ENCODE results near the gene COL24A1. TPM values are rescaled to one million over a fixed set of nuclear protein-coding genes. Genes with fewer than 3 reads are reported as not detected.
"Not testable (repeated sequence)": the region's sequence is repeated elsewhere in the genome, so short reads cannot be mapped to it uniquely, and the experiment has no call there.

The COL24A1 gene
- polyA plus RNA-seq, 1 donor = 1.6 TPM

DNA sequence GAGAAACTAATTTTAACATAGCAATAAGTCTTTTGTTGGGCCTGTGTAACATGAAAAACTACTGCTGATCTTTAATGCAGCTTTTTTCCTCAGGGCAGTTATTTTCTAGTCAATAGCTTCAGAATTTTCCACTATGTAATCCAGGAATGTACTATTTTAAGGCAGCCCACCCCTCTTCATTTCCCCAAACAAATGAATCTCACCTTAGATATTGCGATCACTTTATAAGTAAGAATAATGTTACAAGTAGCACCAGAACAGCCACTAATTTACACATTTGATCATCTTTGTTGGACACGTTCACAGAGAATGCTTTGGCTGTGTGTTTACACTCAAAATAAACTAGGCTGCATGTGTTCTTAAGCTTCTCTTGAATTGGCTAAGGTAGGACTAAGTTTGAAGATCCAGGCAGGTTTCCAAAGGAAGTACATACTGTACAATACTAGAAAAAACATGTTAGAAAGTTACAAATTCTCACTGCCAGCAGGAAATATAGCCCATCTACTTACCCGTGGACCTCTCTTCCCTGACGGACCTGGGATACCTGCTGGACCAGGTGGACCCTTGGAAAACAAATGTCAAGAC is 41.7 kb downstream of the COL24A1 start:
- WGBS (ENCODE audit: insufficient coverage, low lambda C conversion rate) = 60% methylated on average over 1 of the region's 4 CpGs
- Histone ChIP-seq H3K4me3 (ENCODE audit: low read length) (no peak overlapping the region), H3K27me3 (ENCODE audit: control insufficient read depth, insufficient read depth, low read length) (no peaks in the 10 kb centered on the region), H3K9me3 (ENCODE audit: control insufficient read depth, low read depth, low read length) (peaks cover 6% of the 10 kb centered on the region), H3K27ac (ENCODE audit: low read length) (no peak overlapping the region), H3K36me3 (ENCODE audit: control insufficient read depth, insufficient read depth, low read length) (no peaks in the 10 kb centered on the region), H3K4me1 (ENCODE audit: control insufficient read depth, insufficient read depth, low read length) (no peaks in the 10 kb centered on the region)
- no peak for DNase-seq

DNA sequence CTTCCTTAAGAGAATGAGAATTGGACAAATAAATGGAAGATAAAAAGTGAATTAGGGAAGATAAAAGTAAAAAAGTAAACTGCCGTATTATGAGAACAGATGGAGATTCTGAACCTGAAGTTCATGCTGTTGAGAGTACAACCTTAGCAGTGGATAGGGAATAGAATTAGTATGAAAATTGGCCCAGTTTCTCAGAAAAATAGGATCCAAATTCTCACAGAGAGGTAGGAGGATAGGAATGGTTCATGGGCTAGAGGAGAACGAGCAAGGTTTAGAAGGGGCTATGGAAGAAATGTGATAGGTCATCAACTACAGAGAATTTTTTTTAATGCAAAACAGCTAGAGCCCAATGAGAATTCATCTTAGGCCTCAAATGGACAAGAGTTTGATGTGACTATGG is 42.3 kb downstream of the COL24A1 start:
- no peak for DNase-seq
- H3K9me3 ChIP-seq (ENCODE audit: control insufficient read depth, low read depth, low read length) = peaks cover 6% of the 10 kb centered on the region
- H3K4me1 ChIP-seq (ENCODE audit: control insufficient read depth, insufficient read depth, low read length) = no peaks in the 10 kb centered on the region
- H3K27me3 ChIP-seq (ENCODE audit: control insufficient read depth, insufficient read depth, low read length) = no peaks in the 10 kb centered on the region
- H3K27ac ChIP-seq (ENCODE audit: low read length) = no peak overlapping the region
- H3K4me3 ChIP-seq (ENCODE audit: low read length) = no peak overlapping the region
- no peaks in the 10 kb centered on the region for H3K36me3 ChIP-seq (ENCODE audit: control insufficient read depth, insufficient read depth, low read length)
- 100% methylated on average over 2 of the region's 2 CpGs for WGBS (ENCODE audit: insufficient coverage, low lambda C conversion rate)

DNA sequence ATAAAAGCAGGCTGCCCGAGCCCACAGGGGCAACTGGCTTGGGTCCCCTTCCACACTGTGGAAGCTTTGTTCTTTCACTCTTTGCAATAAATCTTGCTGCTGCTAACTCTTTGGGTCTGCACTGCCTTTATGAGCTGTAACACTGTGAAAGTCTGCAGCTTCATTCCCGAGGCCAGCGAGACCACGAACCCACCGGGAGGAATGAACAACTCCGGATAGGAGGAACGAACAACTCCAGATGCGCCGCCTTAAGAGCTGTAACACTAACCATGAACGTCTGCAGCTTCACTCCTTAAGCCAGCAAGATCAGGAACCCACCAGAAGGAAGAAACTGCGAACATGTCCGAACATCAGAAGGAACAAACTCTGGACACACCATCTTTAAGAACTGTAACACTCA is 45.0 kb downstream of the COL24A1 start:
- not testable (repeated sequence) for H3K9me3 ChIP-seq (ENCODE audit: control insufficient read depth, low read depth, low read length); H3K4me3 ChIP-seq (ENCODE audit: low read length); H3K27me3 ChIP-seq (ENCODE audit: control insufficient read depth, insufficient read depth, low read length); H3K36me3 ChIP-seq (ENCODE audit: control insufficient read depth, insufficient read depth, low read length); DNase-seq; H3K4me1 ChIP-seq (ENCODE audit: control insufficient read depth, insufficient read depth, low read length); H3K27ac ChIP-seq (ENCODE audit: low read length)
- no CpG with 5 or more reads among the region's 12 CpGs for WGBS (ENCODE audit: insufficient coverage, low lambda C conversion rate)

GRCh38 chr1:86110451-86111129 is 46.0 kb downstream of the COL24A1 start:
- Histone ChIP-seq H3K27ac (ENCODE audit: low read length) (no peak overlapping the region), H3K4me3 (ENCODE audit: low read length) (no peak overlapping the region), H3K9me3 (ENCODE audit: control insufficient read depth, low read depth, low read length) (peaks cover 6% of the 10 kb centered on the region), H3K27me3 (ENCODE audit: control insufficient read depth, insufficient read depth, low read length) (no peaks in the 10 kb centered on the region), H3K4me1 (ENCODE audit: control insufficient read depth, insufficient read depth, low read length) (no peaks in the 10 kb centered on the region), H3K36me3 (ENCODE audit: control insufficient read depth, insufficient read depth, low read length) (no peaks in the 10 kb centered on the region)
- DNase-seq = no peak
- no CpG with 5 or more reads among the region's 41 CpGs for WGBS (ENCODE audit: insufficient coverage, low lambda C conversion rate)

- Histone ChIP-seq H3K4me3 (ENCODE audit: low read length) (no peak overlapping the region), H3K27me3 (ENCODE audit: control insufficient read depth, insufficient read depth, low read length) (peaks cover under 1% of the 10 kb centered on the region), H3K9me3 (ENCODE audit: control insufficient read depth, low read depth, low read length) (peaks cover 3% of the 10 kb centered on the region), H3K36me3 (ENCODE audit: control insufficient read depth, insufficient read depth, low read length) (no peaks in the 10 kb centered on the region), H3K27ac (ENCODE audit: low read length) (no peak overlapping the region), H3K4me1 (ENCODE audit: control insufficient read depth, insufficient read depth, low read length) (no peaks in the 10 kb centered on the region)
- no CpG with 5 or more reads among the region's 2 CpGs for WGBS (ENCODE audit: insufficient coverage, low lambda C conversion rate)
- DNase-seq = no peak
These were observed 51.1 kb downstream of the COL24A1 start for GRCh38 chr1:86105533-86105866.

DNA sequence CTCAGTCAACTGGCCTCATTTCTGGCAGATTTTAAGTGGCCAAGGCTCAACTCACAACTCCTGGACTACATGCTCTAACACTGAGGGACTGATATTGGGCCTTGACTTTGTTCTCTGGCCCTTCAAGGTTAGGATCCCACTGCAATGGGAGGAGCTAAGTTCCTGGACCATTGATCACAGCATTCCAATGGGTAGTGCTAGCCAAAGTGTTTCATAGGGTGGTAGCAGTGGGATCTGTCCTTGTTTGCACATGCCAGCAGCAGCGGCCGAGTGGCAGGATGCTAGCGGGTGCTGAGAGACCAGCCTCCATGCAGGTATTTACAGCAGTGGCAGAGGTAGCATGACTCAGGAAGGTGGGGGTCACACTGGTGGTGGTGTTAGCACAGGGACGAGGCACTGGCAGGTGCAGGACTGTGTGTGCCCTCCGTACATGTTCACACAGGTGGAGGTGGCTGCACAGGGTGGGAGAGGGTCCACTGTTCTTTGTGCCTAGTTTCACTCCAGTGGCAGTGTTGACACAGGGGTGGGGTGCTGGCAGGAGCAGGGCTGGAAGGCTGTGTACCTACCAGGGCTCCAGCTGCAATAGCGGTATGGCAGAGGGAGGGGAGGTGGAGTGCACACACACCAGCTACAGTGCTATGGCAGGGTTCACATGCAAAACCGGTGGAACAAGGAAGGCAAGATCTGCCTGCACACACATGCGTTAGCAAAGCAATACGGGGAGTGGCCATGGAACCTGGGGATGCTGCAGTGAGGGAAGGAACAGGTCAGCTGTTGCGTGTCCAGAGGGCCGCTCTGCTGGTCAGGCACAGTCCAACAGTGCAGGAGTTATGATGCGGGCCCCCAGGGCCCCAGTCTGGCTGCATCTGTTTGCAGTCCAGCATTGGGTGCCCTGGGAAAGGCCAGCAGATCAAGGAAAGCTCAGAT is 51.7 kb downstream of the COL24A1 start:
- DNase-seq = peak in 1 of 2 donors; percentile 5
- no CpG with 5 or more reads among the region's 12 CpGs for WGBS (ENCODE audit: insufficient coverage, low lambda C conversion rate)
- H3K4me1 ChIP-seq (ENCODE audit: control insufficient read depth, insufficient read depth, low read length) = no peaks in the 10 kb centered on the region
- H3K27ac ChIP-seq (ENCODE audit: low read length) = no peak overlapping the region
- H3K27me3 ChIP-seq (ENCODE audit: control insufficient read depth, insufficient read depth, low read length) = peaks cover 2% of the 10 kb centered on the region
- no peak overlapping the region for H3K4me3 ChIP-seq (ENCODE audit: low read length)
- H3K9me3 ChIP-seq (ENCODE audit: control insufficient read depth, low read depth, low read length) = no peaks in the 10 kb centered on the region
- H3K36me3 ChIP-seq (ENCODE audit: control insufficient read depth, insufficient read depth, low read length) = no peaks in the 10 kb centered on the region

- Histone ChIP-seq H3K9me3 (ENCODE audit: control insufficient read depth, low read depth, low read length) (no peaks in the 10 kb centered on the region), H3K27ac (ENCODE audit: low read length) (no peak overlapping the region), H3K4me3 (ENCODE audit: low read length) (no peak overlapping the region), H3K27me3 (ENCODE audit: control insufficient read depth, insufficient read depth, low read length) (peaks cover 2% of the 10 kb centered on the region), H3K4me1 (ENCODE audit: control insufficient read depth, insufficient read depth, low read length) (no peaks in the 10 kb centered on the region), H3K36me3 (ENCODE audit: control insufficient read depth, insufficient read depth, low read length) (no peaks in the 10 kb centered on the region)
- 67% methylated on average over 2 of the region's 2 CpGs for WGBS (ENCODE audit: insufficient coverage, low lambda C conversion rate)
- DNase-seq = no peak
These were observed 55.0 kb downstream of the COL24A1 start for GRCh38 chr1:86101616-86102015.

- peaks cover 2% of the 10 kb centered on the region for H3K27me3 ChIP-seq (ENCODE audit: control insufficient read depth, insufficient read depth, low read length)
- no peaks in the 10 kb centered on the region for H3K4me1 ChIP-seq (ENCODE audit: control insufficient read depth, insufficient read depth, low read length)
- H3K27ac ChIP-seq (ENCODE audit: low read length) = no peak overlapping the region
- no CpG with 5 or more reads among the region's 1 CpG for WGBS (ENCODE audit: insufficient coverage, low lambda C conversion rate)
- H3K36me3 ChIP-seq (ENCODE audit: control insufficient read depth, insufficient read depth, low read length) = no peaks in the 10 kb centered on the region
- no peak for DNase-seq
- no peak overlapping the region for H3K4me3 ChIP-seq (ENCODE audit: low read length)
- no peaks in the 10 kb centered on the region for H3K9me3 ChIP-seq (ENCODE audit: control insufficient read depth, low read depth, low read length)
These were observed 56.2 kb downstream of the COL24A1 start for GRCh38 chr1:86100401-86100800.

- Histone ChIP-seq H3K9me3 (ENCODE audit: control insufficient read depth, low read depth, low read length) (no peaks in the 10 kb centered on the region), H3K27ac (ENCODE audit: low read length) (no peak overlapping the region), H3K27me3 (ENCODE audit: control insufficient read depth, insufficient read depth, low read length) (no peaks in the 10 kb centered on the region), H3K36me3 (ENCODE audit: control insufficient read depth, insufficient read depth, low read length) (no peaks in the 10 kb centered on the region), H3K4me1 (ENCODE audit: control insufficient read depth, insufficient read depth, low read length) (no peaks in the 10 kb centered on the region), H3K4me3 (ENCODE audit: low read length) (no peak overlapping the region)
- no peak for DNase-seq
- no CpG with 5 or more reads among the region's 16 CpGs for WGBS (ENCODE audit: insufficient coverage, low lambda C conversion rate)
These were observed 66.8 kb downstream of the COL24A1 start for GRCh38 chr1:86089765-86090164.

DNA sequence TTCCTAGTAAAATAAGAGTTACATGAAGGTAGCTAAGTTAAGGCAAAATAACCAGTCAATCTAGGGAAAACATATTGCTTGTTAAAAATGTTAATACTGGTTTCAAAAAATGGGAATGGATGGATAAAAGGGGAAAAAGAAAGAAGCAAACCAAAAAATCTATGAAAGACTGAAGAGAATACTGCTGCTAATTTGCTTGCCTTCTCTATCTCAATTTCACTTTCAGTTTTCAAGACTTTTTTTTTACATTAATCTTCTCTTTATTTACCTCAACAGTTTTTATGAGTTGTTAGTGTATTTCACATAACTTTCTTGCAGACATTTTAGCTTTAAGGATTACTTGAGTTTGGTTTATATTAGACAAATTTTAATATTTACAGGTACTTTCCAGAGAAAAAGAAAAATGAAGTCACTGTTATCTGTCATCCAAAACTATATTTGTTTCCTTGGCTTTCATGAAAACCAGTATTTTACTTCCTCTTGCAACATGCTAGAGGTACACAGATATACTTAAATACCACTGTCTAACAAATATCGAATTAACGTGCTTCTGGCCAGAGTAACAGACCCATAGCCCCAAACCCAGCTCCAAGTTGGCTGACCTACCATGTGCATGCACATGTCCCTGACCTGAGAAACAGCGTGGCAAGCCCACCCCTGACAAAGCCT is 70.7 kb downstream of the COL24A1 start:
- DNase-seq = no peak
- no peaks in the 10 kb centered on the region for H3K27me3 ChIP-seq (ENCODE audit: control insufficient read depth, insufficient read depth, low read length)
- no peak overlapping the region for H3K4me3 ChIP-seq (ENCODE audit: low read length)
- H3K4me1 ChIP-seq (ENCODE audit: control insufficient read depth, insufficient read depth, low read length) = no peaks in the 10 kb centered on the region
- no CpG with 5 or more reads among the region's 3 CpGs for WGBS (ENCODE audit: insufficient coverage, low lambda C conversion rate)
- no peak overlapping the region for H3K27ac ChIP-seq (ENCODE audit: low read length)
- H3K36me3 ChIP-seq (ENCODE audit: control insufficient read depth, insufficient read depth, low read length) = no peaks in the 10 kb centered on the region
- no peaks in the 10 kb centered on the region for H3K9me3 ChIP-seq (ENCODE audit: control insufficient read depth, low read depth, low read length)
